WERI-Rb-1 (cell line): ENCODE results near the gene SERTAD2.

Experiments used
- DNase-seq: peaks from one replicate; pipeline ENCODE4 v3.0.0-alpha.2; 2020
- H3K27ac ChIP-seq: fragments of 250-450 bp; sonication (Bioruptor Pico); 2 replicates; pipeline ENCODE4 v1.5.1; 2020; ENCODE audit warnings: mild to moderate bottlenecking, moderate library complexity
- H3K27me3 ChIP-seq: fragments of 250-450 bp; sonication (Bioruptor Pico); 2 replicates; pipeline ENCODE4 v1.5.1; 2021; ENCODE audit warnings: mild to moderate bottlenecking, low read depth, moderate library complexity; ENCODE audit not compliant: insufficient read depth, severe bottlenecking
- H3K36me3 ChIP-seq: fragments of 250-450 bp; sonication (Bioruptor Pico); 2 replicates; pipeline ENCODE4 v1.5.1; 2020; ENCODE audit warnings: mild to moderate bottlenecking, moderate library complexity
- H3K4me3 ChIP-seq: 2 replicates; pipeline ENCODE4 v1.5.1; 2011; ENCODE audit warnings: low read depth, mild to moderate bottlenecking, control low read depth, low read length
- H3K9me3 ChIP-seq: fragments of 250-450 bp; sonication (Bioruptor Pico); 2 replicates; pipeline ENCODE4 v1.5.1; 2021; ENCODE audit warnings: mild to moderate bottlenecking, moderate library complexity; ENCODE audit not compliant: severe bottlenecking
- CTCF ChIP-seq: IDR thresholded peaks from 2 replicates; pipeline ENCODE4 v1.5.1; 2011; ENCODE audit warnings: low read depth, mild to moderate bottlenecking, control low read depth, inconsistent platforms, low read length

Gene SERTAD2

GRCh38 chr2:64659252-64659651 lies 5.5 kb upstream of the SERTAD2 start:
- no peak overlapping the region for H3K27ac ChIP-seq
- no peak overlapping the region for H3K4me3 ChIP-seq
- no peaks in the 10 kb centered on the region for H3K9me3 ChIP-seq
- peaks cover under 1% of the 10 kb centered on the region; the same call in 1 of the 2 replicates for H3K36me3 ChIP-seq
- no peak for TF ChIP-seq CTCF
- DNase-seq, result no peak
- H3K27me3 ChIP-seq, result no peaks in the 10 kb centered on the region

GRCh38 chr2:64658269-64658668 lies 4.6 kb upstream of the SERTAD2 start:
- no peak overlapping the region for H3K4me3 ChIP-seq
- no peak overlapping the region for H3K27ac ChIP-seq
- TF ChIP-seq CTCF, result no peak

GRCh38 chr2:64657411-64657810 lies 3.7 kb upstream of the SERTAD2 start:
- no peak overlapping the region for H3K4me3 ChIP-seq
- H3K27me3 ChIP-seq, result no peaks in the 10 kb centered on the region
- peaks cover 6% of the 10 kb centered on the region for H3K36me3 ChIP-seq
- H3K9me3 ChIP-seq, result no peaks in the 10 kb centered on the region
- no peak overlapping the region for H3K27ac ChIP-seq
- no peak for TF ChIP-seq CTCF
- DNase-seq, result no peak

More at GRCh38 chr2:64658269-64658668, 4.6 kb upstream of the SERTAD2 start:
- DNase-seq, result no peak
- Histone ChIP-seq H3K36me3 (peaks cover 6% of the 10 kb centered on the region), H3K9me3 (no peaks in the 10 kb centered on the region), H3K27me3 (no peaks in the 10 kb centered on the region)

GRCh38 chr2:64656379-64656778 lies 2.7 kb upstream of the SERTAD2 start:
- no peak overlapping the region for H3K4me3 ChIP-seq
- H3K27me3 ChIP-seq, result no peaks in the 10 kb centered on the region
- no peak for TF ChIP-seq CTCF
- H3K9me3 ChIP-seq, result no peaks in the 10 kb centered on the region
- DNase-seq, result no peak
- peaks cover 6% of the 10 kb centered on the region for H3K36me3 ChIP-seq
- no peak overlapping the region for H3K27ac ChIP-seq

GRCh38 chr2:64655873-64656272 lies 2.2 kb upstream of the SERTAD2 start:
- peaks cover 6% of the 10 kb centered on the region for H3K36me3 ChIP-seq
- no peak for TF ChIP-seq CTCF
- no peak overlapping the region for H3K4me3 ChIP-seq
- H3K27me3 ChIP-seq, result no peaks in the 10 kb centered on the region
- no peak for DNase-seq
- no peaks in the 10 kb centered on the region for H3K9me3 ChIP-seq
- no peak overlapping the region for H3K27ac ChIP-seq

- peak; percentile 45 for TF ChIP-seq CTCF
- no peak for DNase-seq
- Histone ChIP-seq H3K4me3 (peak overlapping the region; percentile 65), H3K27me3 (no peaks in the 10 kb centered on the region), H3K9me3 (no peaks in the 10 kb centered on the region), H3K36me3 (peaks cover 6% of the 10 kb centered on the region), H3K27ac (no peak overlapping the region)
Measured at GRCh38 chr2:64655018-64655664, 1.4 kb upstream of the SERTAD2 start.
